Measurements from ENCODE around the gene MYOC. TPM values are rescaled to one million over a fixed set of nuclear protein-coding genes. Genes with fewer than 3 reads are reported as not detected.
"Not testable (repeated sequence)": the region's sequence is repeated elsewhere in the genome, so short reads cannot be mapped to it uniquely, and the experiment has no call there.

MYOC gene
- polyA plus RNA-seq (2013, experiment 1 of 2; ENCODE audit: insufficient read length) = not detected
- polyA plus RNA-seq (2013, experiment 2 of 2; ENCODE audit: insufficient read length) = not detected

DNA sequence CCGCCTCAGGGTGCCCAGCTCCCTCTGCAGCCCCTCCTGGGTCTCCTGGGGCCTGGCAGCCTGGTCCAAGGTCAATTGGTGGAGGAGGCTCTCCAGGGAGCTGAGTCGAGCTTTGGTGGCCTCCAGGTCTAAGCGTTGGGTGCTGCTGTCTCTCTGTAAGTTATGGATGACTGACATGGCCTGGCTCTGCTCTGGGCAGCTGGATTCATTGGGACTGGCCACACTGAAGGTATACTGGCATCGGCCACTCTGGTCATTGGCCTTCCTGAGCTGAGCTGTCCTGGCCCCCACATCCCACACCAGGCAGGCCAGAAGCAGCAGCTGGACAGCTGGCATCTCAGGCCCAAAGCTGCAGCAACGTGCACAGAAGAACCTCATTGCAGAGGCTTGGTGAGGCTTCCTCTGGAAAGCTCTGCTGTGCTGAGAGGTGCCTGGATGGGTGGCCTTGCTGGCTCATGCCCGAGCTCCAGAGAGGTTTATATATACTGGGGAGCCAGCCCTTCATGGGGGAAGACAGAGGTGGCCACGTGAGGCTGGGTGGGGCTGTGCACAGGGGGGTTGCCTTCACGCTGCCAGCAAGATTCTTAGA is at the start of gene MYOC:
MYOC (minus strand) TSS at position 455 of the 589 bp plus-strand sequence; CDS start at position 378, 77 bp downstream.
- no peak for DNase-seq

DNA sequence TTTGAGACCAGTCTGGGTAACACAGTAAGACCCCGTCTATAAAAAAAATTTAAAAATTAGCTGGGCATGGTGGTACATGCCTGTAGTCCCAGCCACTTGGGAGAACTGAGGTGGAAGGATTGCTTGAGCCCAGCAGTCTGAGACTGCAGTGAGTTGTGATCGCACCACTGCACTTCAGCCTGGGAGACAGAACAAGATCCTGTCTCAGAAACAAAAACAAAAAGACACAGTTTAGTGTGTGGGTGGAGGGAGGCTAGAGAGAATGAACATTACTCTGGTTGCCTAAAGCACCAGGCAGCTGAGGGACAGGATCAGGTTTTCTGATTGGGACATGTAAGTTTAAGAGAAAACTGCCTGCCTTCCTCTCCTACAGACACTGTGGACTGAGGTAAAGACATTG is 47.0 kb upstream of the MYOC start:
- no peak for DNase-seq

DNA sequence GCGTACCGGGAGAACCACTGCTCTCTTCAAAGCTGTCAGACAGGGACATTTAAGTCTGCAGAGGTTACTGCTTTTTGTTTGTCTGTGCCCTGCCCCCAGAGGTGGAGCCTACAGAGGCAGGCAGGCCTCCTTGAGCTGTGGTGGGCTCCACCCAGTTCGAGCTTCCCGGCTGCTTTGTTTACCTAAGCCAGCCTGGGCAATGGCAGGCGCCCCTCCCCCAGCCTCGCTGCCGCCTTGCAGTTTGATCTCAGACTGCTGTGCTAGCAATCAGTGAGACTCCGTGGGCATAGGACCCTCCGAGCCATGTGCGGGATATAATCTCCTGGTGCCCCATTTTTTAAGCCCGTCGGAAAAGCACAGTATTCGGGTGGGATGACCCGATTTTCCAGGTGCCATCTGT is 43.3 kb upstream of the MYOC start:
- DNase-seq = not testable (repeated sequence)

DNA sequence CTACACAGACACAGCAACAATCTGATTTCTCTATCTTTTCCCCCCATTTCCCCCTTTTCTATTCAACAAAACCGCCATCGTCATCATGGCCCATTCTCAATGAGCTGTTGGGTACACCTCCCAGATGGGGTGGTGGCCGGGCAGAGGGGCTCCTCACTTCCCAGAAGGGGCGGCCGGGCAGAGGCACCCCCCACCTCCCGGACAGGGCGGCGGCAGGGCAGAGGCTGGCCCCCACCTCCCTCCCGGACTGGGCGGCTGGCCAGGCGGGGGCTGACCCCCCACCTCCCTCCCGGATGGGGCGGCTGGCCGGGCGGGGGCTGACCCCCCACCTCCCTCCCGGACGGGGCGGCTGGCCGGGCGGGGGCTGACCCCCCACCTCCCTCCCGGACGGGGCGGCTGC is 41.1 kb upstream of the MYOC start:
- DNase-seq = not testable (repeated sequence)

DNA sequence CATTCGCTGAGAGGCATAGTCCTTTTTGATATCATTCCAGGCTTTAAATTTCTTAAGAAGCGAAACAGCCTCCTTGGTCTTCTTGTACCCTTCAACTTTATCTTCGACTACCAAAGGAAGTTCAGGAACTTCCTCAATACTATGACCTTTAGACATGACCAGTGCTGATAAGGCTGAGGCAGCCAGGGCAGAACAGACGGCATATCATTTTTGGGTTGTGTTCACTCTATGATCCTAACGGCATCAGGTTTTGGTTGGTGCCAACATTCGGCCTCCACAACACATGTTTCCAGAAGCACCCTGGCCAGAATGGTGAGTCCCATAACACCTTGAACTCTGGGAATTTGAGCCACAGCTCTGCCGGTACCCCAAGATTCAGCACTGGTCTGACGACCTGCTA is 31.4 kb upstream of the MYOC start:
- no peak for DNase-seq

DNA sequence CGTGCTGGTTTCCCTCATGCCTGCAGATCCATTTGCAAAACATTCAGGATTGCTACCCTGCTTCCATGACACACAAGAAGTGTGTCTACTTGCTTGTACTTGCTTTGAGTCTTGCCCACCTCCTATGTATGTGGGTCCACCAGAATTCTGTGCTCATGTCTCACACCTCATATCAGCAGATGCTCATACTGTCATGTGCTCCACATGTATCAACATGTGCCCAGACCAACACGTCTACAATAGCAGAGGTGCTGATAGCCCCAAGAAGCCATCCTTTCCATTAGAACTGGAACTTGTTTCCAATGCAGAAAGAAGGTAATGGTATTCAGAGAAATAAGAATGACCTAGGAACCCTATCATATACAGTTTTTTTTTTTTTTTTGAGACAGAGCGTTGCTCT is 27.9 kb upstream of the MYOC start:
- DNase-seq = no peak

DNA sequence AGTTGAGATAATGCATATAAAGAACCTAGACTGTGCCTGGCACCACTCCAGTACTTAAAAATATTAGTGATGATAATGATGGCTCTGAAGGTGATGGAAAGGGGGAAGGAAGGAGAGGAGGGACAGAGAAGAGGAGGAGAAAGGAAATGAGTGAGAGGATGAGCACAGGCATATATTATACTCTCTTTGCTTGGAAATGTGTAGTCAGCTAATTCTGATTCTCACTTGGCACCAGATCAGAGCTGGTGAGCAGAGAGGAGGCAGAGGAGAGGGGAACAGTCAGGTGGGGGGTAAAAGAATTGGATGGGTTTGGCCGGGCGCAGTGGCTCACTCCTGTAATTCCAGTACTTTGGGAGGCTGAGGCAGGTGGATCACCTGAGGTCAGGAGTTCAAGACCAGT is 24.3 kb upstream of the MYOC start:
- no peak for DNase-seq

DNA sequence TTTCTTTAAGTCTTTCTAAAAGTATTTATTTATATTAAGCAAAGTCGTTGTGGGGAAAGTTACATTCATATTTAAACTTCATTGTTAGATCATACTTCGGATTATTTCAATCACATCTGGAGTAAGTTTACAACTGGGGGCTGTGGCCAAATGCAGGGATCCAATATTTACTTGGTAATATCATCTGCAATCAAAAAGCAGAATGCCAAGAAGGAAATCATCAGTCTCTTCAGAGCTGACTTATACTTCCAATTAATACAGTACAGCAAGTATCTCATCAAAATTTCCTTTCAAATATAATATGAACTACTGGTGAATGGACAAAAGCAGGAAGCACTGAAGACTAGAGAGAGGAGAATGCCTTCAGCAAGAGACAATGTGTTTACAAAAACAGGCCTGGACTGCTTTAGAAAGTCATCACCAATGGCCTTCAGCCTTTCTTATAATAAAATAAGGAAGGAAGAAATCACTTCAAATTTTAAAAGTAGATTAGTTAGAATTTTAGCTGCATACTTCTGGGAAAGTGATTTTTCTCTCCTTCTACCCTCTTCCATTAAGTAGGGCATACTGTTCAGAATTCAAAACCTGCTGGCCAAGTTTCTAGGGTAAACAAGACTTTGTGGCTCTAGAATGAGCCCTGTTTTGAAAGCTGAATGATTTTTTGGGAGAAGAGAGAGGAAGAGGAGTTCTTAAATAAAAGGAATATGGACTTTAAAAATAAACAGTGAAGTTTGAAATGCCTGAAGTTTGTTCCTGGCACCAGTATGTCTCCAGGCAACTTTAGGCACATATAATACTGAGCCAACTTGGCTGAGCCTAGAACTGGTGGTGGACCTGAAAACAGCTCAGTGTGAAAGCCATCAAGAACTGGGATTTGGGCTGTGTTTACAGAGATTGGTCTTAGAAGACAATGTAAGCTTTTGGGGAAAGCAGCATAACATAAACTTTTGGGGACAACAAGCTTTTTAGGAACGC is 22.2 kb upstream of the MYOC start:
- no peak for DNase-seq

DNA sequence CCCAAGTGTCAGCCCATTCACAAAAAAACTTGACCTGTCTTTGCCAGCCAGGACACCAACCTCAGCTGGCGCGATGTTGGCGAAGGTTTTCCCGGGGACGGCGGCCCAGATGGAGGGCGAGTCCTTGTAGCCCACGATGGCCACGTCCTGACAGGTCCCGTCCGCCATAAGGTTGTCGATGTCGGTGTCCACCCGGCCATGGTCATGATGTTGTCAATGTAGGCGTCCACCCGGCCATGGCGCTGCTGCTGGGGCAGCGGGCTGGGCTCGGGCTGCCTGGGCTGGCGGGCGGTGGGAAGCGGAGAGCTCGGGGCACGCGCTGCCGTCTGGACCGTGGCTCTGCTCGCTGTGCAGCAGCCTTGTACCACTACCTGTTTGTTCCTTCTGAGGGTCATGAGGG is 18.3 kb upstream of the MYOC start:
- DNase-seq = no peak

DNA sequence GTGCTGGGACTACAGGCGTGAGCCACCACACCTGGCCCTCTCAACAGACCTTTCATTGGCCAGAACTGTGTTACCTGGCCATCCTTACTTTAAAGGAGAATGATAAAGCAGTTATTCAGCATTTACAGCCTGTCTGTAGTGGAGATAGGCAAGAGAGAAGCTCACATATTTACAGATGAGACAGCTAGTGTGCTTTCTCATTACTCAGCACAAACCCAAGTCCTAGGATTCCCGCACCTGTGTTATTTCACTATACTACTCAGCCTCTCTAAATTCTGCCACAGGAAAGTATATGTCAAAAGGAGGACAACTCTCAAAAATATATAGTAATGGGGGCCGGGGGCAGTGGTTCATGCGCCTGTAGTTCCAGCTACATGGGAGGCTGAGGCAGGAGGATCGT is 15.9 kb upstream of the MYOC start:
- DNase-seq = no peak

DNA sequence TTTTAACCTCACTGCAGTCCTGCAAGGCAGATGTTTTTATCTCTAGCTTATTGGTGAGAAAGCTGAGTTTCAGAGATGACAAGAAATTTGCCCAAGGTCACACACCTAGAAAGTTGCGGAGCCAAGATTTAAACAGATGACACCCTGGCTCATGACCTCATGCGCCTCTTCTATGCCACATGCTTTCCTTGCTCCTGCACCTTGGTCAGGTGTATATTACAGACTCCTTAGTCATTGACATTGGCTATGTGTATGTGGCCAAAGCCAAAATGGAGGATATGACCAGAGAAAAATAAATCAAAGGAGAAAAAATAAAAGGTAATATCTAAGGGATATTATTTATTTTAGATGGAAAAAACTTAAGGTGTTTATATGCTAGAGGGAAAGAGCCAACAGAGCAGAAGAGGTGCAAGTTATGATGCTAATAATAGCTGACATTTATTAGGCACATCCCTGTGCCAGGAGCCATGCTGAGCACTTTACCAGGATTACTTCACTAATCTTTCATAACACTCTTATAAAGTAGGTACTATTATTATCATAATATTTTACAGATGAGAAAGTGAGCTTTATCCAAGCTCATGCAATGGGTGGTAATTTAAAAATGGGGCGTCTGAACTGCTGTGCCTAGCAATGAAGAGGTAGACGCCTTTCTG is 13.8 kb upstream of the MYOC start:
- DNase-seq = no peak

DNA sequence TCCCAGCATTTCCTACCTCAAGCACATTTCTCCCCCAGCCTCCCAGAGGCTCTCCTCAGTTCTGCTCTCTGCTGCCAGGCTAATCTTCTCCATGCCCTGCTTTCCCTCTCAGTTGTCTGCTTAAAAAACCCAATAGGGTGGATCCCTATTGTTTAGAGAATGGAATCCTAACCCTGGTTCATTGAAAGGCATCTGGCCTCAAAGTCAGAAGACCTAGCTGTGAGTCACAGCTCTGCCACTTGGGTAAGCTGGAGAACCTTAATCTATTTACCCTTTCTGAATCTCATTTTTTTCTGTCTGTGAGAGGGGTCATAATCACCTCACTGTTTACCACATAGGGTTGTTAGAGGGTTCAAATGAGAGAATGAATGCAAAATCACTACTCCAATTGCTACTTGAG is 12.5 kb upstream of the MYOC start:
- no peak for DNase-seq

DNA sequence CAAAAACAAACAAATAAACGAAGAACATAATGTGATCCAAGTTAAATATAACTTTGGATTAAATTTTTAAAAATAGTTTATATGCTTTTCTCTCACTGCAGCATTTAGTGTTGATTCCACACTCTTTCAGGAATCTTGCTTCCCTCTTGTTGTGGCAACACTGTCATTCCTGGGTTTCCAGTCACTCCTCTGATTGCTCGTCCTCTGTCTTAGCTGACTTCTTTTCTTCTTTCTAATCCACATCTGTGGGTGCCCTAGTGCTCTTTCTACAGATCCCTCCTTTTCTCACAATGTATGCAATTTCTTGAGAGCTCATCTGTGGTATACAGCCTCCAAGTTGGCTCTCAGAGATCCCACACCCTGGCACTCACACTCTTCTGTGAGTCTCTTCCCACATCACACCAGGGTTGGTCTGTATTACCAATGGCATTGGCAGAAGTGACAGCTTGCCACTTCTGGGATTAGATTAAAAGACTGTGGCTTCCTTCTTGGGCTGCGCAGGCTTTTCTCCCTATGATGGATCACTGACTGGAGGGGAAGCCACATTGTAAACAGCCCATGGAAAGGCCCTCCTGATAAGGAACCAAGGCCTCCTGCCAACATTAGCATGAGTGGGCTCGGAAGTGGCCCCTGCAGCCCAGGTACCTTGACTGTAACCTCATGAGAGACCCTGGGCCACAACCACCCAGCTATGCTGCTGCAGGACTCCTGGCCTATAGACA is 11.5 kb upstream of the MYOC start:
- peak; percentile 20 for DNase-seq

DNA sequence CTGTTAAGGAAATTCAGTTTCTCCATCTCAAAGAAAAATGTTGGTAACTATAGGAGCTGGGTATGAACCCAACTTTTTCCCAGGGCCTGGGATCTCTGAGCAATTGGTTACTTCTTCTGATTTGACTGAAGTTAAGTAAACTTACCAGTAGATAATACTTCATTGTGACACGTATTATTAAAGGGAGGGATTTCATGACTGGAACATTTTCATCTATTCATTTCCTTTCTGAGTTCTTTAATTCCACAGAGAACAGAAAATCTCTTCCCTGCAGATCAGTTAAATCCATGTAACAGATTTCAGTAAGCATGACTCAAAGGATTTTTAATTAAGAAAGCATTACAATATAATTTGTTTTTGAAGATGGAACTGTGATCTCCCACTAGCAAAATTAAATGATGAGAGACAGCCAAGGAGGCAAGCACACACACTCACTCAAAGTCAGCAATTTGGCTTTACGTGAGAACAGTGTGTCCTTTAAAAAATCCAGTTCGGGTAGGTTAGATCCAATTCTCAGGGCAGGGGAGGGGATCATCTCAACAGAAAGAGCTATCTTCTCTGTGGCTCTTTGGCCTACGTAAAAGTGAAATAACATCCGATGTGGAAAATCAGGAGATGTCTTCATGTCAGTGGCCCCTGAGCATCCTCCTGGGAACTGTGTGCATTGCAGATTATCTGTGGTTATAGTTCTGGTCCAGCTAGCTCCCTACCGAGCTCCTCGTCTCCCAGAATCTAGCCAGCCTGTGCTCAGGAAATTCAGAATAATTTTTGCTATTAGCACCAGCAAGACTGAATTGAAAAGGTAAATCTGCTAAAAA is 10.8 kb upstream of the MYOC start:
- no peak for DNase-seq

DNA sequence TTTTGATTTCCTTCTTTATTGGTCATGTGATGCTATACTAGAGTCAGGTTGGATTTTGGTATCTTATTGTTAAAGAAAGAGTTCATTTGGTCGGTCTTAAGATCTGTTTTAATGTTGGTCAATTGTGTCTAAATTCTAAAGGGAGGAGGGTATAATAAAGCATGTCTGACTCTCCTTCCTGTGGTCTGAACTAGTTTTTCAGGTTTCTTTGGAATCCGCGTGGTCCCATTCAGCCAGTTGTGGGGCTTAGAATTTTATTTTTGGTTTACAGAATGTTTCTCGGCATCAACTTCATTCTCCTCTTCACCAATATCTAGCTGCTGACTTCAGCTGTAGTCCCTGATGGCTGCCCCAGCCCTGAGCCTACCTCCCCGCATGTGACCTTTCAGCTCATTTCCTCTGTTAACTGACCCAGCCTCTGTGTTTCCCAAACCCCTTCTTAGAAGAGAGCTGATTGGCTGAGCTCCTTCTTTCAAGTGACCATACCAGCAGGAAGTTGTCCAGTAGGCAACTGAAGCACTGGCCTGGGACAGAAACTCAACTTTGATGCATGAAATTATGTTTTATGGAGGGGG is 8.7 kb upstream of the MYOC start:
- no peak for DNase-seq

DNA sequence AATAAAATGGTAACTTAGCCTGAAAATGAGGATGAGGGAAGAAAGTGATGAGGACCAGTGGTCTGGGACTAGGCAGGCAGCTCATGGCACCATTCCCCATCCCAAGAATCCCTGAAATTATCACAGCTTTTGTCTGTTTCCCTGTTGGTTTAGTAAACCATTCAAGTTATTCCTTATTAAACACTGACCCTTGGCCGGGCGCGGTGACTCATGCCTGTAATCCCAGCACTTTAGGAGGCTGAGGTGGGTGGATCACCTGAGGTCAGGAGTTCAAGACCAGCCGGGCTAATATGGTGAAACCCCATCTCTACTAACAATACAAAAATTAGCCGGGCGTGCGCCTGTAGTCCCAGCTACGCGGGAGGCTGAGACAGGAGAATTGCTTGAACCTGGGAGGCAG is 3.7 kb upstream of the MYOC start:
- not testable (repeated sequence) for DNase-seq

DNA sequence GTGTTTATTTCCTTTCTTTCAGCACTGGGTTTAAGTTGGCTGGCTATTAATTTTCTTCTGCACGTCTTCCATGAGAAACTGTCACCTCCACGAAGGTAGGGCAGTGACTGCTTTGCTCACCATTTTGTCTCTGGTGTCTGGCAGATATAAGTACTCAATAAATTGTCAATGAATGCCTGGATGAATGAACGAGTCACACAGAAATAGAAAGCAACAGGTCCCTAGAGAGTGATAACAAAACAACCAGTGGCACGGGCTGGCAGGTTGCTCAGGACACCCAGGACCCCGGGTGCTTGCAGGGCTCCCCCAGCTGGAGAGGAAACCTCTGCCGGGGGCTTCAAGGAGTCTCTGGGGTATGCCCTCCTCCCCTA is 3.2 kb upstream of the MYOC start:
- no peak for DNase-seq

DNA sequence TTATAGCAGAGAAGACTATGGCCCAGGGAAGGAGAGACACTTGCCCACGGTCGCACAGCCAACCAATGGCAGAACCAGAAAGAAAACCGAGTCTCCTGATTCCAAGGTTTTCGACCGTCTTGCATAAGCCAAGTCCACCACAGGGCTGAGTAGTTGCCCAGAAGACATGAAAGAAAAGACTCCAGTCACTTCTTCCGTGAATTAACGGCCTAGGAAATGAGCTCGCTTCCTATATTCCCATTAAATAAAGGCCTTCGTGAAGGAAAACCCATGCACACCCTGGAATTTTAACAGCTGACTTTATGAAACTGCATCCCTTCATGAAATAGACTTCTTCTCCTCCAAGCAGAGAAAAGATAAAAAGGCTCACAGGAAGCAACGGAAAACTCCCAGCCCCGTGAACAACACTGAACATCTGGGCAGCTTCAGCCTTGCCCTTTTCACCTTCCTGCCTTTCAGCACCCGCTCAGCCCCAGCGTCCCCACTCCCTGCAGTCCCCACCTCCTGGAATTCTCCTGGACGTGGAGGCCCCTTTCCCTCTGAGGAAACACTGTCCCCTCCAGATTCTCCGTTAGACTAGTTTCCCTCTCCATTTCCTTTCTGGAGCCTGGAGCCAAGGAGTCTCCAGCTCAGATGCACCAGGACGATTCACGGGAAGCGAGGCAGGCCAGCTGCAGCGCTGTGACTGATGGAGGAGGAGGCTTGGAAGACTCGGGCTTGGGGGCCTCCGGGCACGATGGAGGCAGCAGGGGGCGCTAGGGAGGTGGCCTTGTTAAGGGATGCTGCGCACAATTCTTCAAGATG is 2.7 kb upstream of the MYOC start:
- DNase-seq = peak; percentile 69

DNA sequence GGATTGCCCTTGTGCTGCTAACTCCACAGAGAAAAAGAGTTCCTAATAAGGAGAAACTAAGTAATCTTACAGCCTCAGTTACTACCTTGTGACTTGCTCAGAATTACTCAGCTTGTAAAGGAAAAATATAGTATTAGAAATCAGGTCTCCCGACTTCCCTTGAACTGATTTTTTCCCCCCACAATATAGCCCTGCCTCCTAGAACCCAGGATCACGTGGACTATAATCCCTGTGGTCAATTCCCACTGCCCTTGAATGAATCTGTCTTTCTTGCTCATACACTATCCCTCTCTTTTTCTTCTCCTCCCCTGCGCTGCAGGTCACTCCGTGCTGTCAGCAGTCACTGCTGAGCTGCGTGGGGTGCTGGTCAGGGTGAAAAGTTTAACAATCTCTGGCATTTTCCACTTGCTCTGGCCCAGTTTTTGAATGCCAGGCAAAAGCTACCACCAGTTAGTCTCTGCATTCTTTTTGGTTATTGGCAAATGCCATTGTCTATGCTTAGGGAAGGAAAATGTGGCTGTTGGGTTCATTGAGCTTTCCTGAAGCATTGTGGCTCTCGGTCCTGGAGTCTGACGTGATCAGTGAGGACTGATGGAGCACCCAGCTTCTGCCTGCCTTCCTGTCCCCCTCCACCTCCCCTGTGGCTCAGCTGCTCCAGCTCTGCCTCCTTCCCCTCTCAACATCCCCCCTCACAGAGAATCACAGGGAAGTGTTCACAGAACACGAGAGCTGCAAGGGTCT is 1.9 kb upstream of the MYOC start:
- DNase-seq = peak; percentile 43

DNA sequence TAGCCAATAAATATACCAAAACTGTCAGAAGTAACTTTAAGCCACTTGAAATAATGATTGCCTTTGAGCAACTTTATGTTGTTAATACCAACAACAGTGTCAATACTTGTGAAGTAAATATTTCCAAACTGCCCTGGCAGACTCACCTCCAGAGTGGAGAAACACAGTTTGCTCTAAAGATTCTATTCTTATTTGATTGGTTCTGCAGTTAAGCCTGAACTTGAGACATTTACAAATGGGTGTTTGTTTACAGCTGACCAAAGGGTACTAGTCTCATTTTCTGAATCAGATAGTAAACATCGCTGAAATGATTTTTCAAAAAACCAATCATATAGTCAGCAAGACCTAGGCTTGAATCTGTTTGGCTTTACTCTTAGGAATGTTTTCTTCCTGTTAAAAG is 1.3 kb upstream of the MYOC start:
- DNase-seq = no peak

Measured in fibroblast of skin of abdomen (primary cell).